Measurements from ENCODE around the gene MAL.

Gene MAL

GRCh38 chr2:95001701-95002100, 23.8 kb upstream of the MAL start:
- no peaks in the 10 kb centered on the region for H3K79me2 ChIP-seq (ENCODE audit: insufficient read depth, low read length)
- peaks cover 21% of the 10 kb centered on the region for H3K4me1 ChIP-seq (ENCODE audit: insufficient read depth, low read length, poor library complexity, severe bottlenecking)
- no peaks in the 10 kb centered on the region for H3F3A ChIP-seq (ENCODE audit: low read depth)
- H3K4me2 ChIP-seq (ENCODE audit: low read depth, low read length, poor library complexity, severe bottlenecking) = no peak overlapping the region
- H3K4me3 ChIP-seq (ENCODE audit: low read length, poor library complexity, severe bottlenecking) = no peak overlapping the region
- no peaks in the 10 kb centered on the region for H3K9me3 ChIP-seq (ENCODE audit: insufficient read depth, low read depth, low read length)
- no peak overlapping the region for H3K9ac ChIP-seq (ENCODE audit: low read depth, low read length, poor library complexity, severe bottlenecking)
- no peaks in the 10 kb centered on the region for H3K27me3 ChIP-seq (ENCODE audit: insufficient read depth, low read length, poor library complexity, severe bottlenecking)
- H4K20me1 ChIP-seq (ENCODE audit: insufficient read depth, low read length, poor library complexity, severe bottlenecking) = no peaks in the 10 kb centered on the region
- no peaks in the 10 kb centered on the region for H3K9me2 ChIP-seq (replicated peaks; ENCODE audit: low read depth, low read length)
- H2AFZ ChIP-seq (ENCODE audit: low read length) = no peak overlapping the region
- TF ChIP-seq EZH2phosphoT487 (IDR thresholded peaks at IDR 0.05; ENCODE audit: borderline replicate concordance) (no peak), CTCF (conservative IDR thresholded peaks at IDR 0.05; ENCODE audit: low read length) (no peak)
- H3K36me3 ChIP-seq (ENCODE audit: insufficient read depth, low read length) = no peaks in the 10 kb centered on the region

- TF ChIP-seq CTCF (conservative IDR thresholded peaks at IDR 0.05; ENCODE audit: low read length) (no peak), EZH2phosphoT487 (IDR thresholded peaks at IDR 0.05; ENCODE audit: borderline replicate concordance) (no peak)
- Histone ChIP-seq H3K9me2 (replicated peaks; ENCODE audit: low read depth, low read length) (no peaks in the 10 kb centered on the region), H2AFZ (ENCODE audit: low read length) (no peak overlapping the region), H3K27me3 (ENCODE audit: insufficient read depth, low read length, poor library complexity, severe bottlenecking) (no peaks in the 10 kb centered on the region), H3K9me3 (ENCODE audit: insufficient read depth, low read depth, low read length) (no peaks in the 10 kb centered on the region), H3F3A (ENCODE audit: low read depth) (no peaks in the 10 kb centered on the region), H3K4me3 (ENCODE audit: low read length, poor library complexity, severe bottlenecking) (no peak overlapping the region), H3K4me1 (ENCODE audit: insufficient read depth, low read length, poor library complexity, severe bottlenecking) (peaks cover 21% of the 10 kb centered on the region), H4K20me1 (ENCODE audit: insufficient read depth, low read length, poor library complexity, severe bottlenecking) (no peaks in the 10 kb centered on the region), H3K4me2 (ENCODE audit: low read depth, low read length, poor library complexity, severe bottlenecking) (no peak overlapping the region), H3K36me3 (ENCODE audit: insufficient read depth, low read length) (no peaks in the 10 kb centered on the region), H3K79me2 (ENCODE audit: insufficient read depth, low read length) (no peaks in the 10 kb centered on the region), H3K9ac (ENCODE audit: low read depth, low read length, poor library complexity, severe bottlenecking) (no peak overlapping the region)
These were observed 23.0 kb upstream of the MAL start for GRCh38 chr2:95002498-95002897.

GRCh38 chr2:95004287-95004686, 21.2 kb upstream of the MAL start:
- Histone ChIP-seq H2AFZ (ENCODE audit: low read length) (peak overlapping the region; percentile 56; the same call in 1 of the 2 replicates), H3K9me3 (ENCODE audit: insufficient read depth, low read depth, low read length) (no peaks in the 10 kb centered on the region)

More at GRCh38 chr2:95004287-95004686, 21.2 kb upstream of the MAL start:
- TF ChIP-seq CTCF (conservative IDR thresholded peaks at IDR 0.05; ENCODE audit: low read length) (no peak), EZH2phosphoT487 (IDR thresholded peaks at IDR 0.05; ENCODE audit: borderline replicate concordance) (no peak)
- Histone ChIP-seq H3K9me2 (replicated peaks; ENCODE audit: low read depth, low read length) (no peaks in the 10 kb centered on the region), H3K79me2 (ENCODE audit: insufficient read depth, low read length) (no peaks in the 10 kb centered on the region), H3K36me3 (ENCODE audit: insufficient read depth, low read length) (no peaks in the 10 kb centered on the region), H3K4me2 (ENCODE audit: low read depth, low read length, poor library complexity, severe bottlenecking) (peak overlapping the region; percentile 44), H3K4me3 (ENCODE audit: low read length, poor library complexity, severe bottlenecking) (no peak overlapping the region), H3K9ac (ENCODE audit: low read depth, low read length, poor library complexity, severe bottlenecking) (no peak overlapping the region), H3K4me1 (ENCODE audit: insufficient read depth, low read length, poor library complexity, severe bottlenecking) (peaks cover 21% of the 10 kb centered on the region), H3K27me3 (ENCODE audit: insufficient read depth, low read length, poor library complexity, severe bottlenecking) (no peaks in the 10 kb centered on the region), H4K20me1 (ENCODE audit: insufficient read depth, low read length, poor library complexity, severe bottlenecking) (no peaks in the 10 kb centered on the region), H3F3A (ENCODE audit: low read depth) (no peaks in the 10 kb centered on the region)
